ENCODE results near the gene CCNI2.

DNA sequence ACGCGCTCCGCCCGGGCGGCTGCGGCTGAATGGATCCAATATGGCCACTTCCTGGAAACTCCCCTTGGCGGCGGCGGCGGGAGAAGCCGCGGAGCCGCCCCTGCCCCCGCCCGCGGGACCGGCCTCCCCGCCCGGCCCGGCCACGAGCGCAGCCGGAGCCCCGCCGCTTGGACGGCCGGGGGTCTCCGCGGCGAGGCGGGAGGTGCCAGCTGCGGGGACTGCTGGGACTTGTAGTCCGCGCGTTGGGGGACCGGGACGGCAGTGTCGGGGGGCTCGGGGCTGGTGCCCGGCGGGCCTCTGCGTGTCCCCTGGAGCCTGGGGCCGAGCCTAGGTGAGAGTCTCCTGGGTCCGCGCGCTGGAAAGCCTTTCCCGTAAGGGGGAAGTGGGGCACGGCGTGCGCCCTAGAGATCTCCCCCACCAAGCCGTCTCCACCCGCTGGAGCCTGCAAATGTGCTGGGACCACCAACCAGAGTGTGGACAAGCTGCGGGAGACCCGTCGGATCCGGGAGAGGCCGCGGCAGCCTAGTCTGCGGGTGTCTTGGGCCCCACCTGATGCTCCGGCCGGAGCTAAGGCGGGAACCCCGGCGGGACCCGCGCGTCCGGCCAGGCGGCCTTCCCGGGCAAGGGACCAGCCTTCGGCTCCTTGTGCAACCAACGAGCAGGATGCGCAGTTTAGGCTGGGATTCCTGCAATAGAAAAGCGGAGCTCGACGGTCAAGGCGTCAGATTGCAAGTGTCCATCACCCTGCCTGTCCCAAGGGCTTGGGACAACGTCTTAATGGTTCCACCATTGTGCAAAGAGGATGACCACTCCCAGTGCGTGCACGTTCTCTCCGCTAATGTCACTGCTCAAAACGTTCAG lies 30.2 kb downstream of the CCNI2 start, which contains the start of gene SEPTIN8:
- TF ChIP-seq CTCF (IDR thresholded peaks at IDR 0.05; ENCODE audit: extremely low read depth in 1 of 2, insufficient read depth in 1 of 2, low read depth in 1 of 2, low read length in 2 of 2) (no peak), GATA2 (IDR thresholded peaks at IDR 0.05; ENCODE audit: insufficient read depth, insufficient read length, low read depth, low read length) (no peak)
